Neuron (in vitro differentiated cells): Measurements from ENCODE around the gene FOLR2.

ENCODE experiments used
- H2AFZ ChIP-seq: one replicate; pipeline ENCODE4 v1.6.1; 2013; ENCODE audit warnings: low read depth, mild to moderate bottlenecking, inconsistent platforms, low read length, moderate library complexity
- H3K27me3 ChIP-seq: one replicate; pipeline ENCODE4 v1.6.1; 2013; ENCODE audit warnings: low read length; ENCODE audit not compliant: insufficient read depth
- H3K36me3 ChIP-seq: one replicate; pipeline ENCODE4 v1.6.1; 2013; ENCODE audit warnings: low read length; ENCODE audit not compliant: insufficient read depth
- H3K4me1 ChIP-seq: one replicate; pipeline ENCODE4 v1.6.1; 2013; ENCODE audit warnings: low read length; ENCODE audit not compliant: insufficient read depth
- H3K4me3 ChIP-seq: 2 replicates; pipeline ENCODE4 v1.5.1; 2013; ENCODE audit warnings: mild to moderate bottlenecking, low read length, moderate library complexity
- H3K9me3 ChIP-seq: one replicate; pipeline ENCODE4 v1.6.1; 2013; ENCODE audit warnings: low read length

The FOLR2 gene

GRCh38 chr11:72236083-72236697 lies 19.6 kb downstream of the FOLR2 start:
- Histone ChIP-seq H3K9me3 (peaks cover 7% of the 10 kb centered on the region), H2AFZ (no peak overlapping the region), H3K36me3 (peaks cover 66% of the 10 kb centered on the region), H3K4me1 (no peaks in the 10 kb centered on the region), H3K27me3 (peaks cover 28% of the 10 kb centered on the region), H3K4me3 (no peak overlapping the region)

GRCh38 chr11:72236774-72237111 lies 20.1 kb downstream of the FOLR2 start:
- Histone ChIP-seq H3K4me3 (no peak overlapping the region), H3K9me3 (peaks cover 7% of the 10 kb centered on the region), H2AFZ (no peak overlapping the region), H3K27me3 (peaks cover 32% of the 10 kb centered on the region), H3K4me1 (no peaks in the 10 kb centered on the region), H3K36me3 (peaks cover 61% of the 10 kb centered on the region)

GRCh38 chr11:72237112-72237931 lies 20.7 kb downstream of the FOLR2 start:
- H3K27me3 ChIP-seq = peaks cover 38% of the 10 kb centered on the region
- H3K4me3 ChIP-seq = no peak overlapping the region
- H3K36me3 ChIP-seq = peaks cover 55% of the 10 kb centered on the region
- no peak overlapping the region for H2AFZ ChIP-seq
- peaks cover 11% of the 10 kb centered on the region for H3K9me3 ChIP-seq
- no peaks in the 10 kb centered on the region for H3K4me1 ChIP-seq

- Histone ChIP-seq H3K9me3 (peaks cover 14% of the 10 kb centered on the region), H3K4me3 (no peak overlapping the region), H2AFZ (no peak overlapping the region), H3K36me3 (peaks cover 48% of the 10 kb centered on the region), H3K4me1 (no peaks in the 10 kb centered on the region), H3K27me3 (peaks cover 44% of the 10 kb centered on the region)
Measured at GRCh38 chr11:72238040-72238450, 21.5 kb downstream of the FOLR2 start.

- no peaks in the 10 kb centered on the region for H3K4me1 ChIP-seq
- peaks cover 41% of the 10 kb centered on the region for H3K36me3 ChIP-seq
- no peak overlapping the region for H3K4me3 ChIP-seq
- peaks cover 15% of the 10 kb centered on the region for H3K9me3 ChIP-seq
- peaks cover 50% of the 10 kb centered on the region for H3K27me3 ChIP-seq
- no peak overlapping the region for H2AFZ ChIP-seq
Measured at GRCh38 chr11:72238492-72239312, 22.1 kb downstream of the FOLR2 start.

GRCh38 chr11:72239313-72239848 lies 22.8 kb downstream of the FOLR2 start:
- peaks cover 2% of the 10 kb centered on the region for H3K4me1 ChIP-seq
- H3K9me3 ChIP-seq = peaks cover 15% of the 10 kb centered on the region
- no peak overlapping the region for H3K4me3 ChIP-seq
- H3K27me3 ChIP-seq = peaks cover 53% of the 10 kb centered on the region
- no peak overlapping the region for H2AFZ ChIP-seq
- H3K36me3 ChIP-seq = peaks cover 36% of the 10 kb centered on the region

GRCh38 chr11:72239849-72240460 lies 23.4 kb downstream of the FOLR2 start:
- Histone ChIP-seq H2AFZ (no peak overlapping the region), H3K27me3 (peaks cover 59% of the 10 kb centered on the region), H3K4me3 (no peak overlapping the region), H3K36me3 (peaks cover 31% of the 10 kb centered on the region), H3K9me3 (peaks cover 15% of the 10 kb centered on the region), H3K4me1 (peaks cover 8% of the 10 kb centered on the region)

GRCh38 chr11:72240461-72241290 lies 24.1 kb downstream of the FOLR2 start:
- Histone ChIP-seq H2AFZ (no peak overlapping the region), H3K36me3 (peaks cover 23% of the 10 kb centered on the region), H3K9me3 (peaks cover 15% of the 10 kb centered on the region), H3K27me3 (peaks cover 66% of the 10 kb centered on the region), H3K4me3 (no peak overlapping the region), H3K4me1 (peaks cover 12% of the 10 kb centered on the region)

GRCh38 chr11:72241291-72241781 lies 24.7 kb downstream of the FOLR2 start:
- Histone ChIP-seq H3K27me3 (peaks cover 73% of the 10 kb centered on the region), H3K4me3 (no peak overlapping the region), H2AFZ (no peak overlapping the region), H3K4me1 (peaks cover 12% of the 10 kb centered on the region), H3K9me3 (peaks cover 15% of the 10 kb centered on the region), H3K36me3 (peaks cover 18% of the 10 kb centered on the region)

- H3K27me3 ChIP-seq = peaks cover 81% of the 10 kb centered on the region
- peaks cover 12% of the 10 kb centered on the region for H3K4me1 ChIP-seq
- H3K36me3 ChIP-seq = peaks cover 11% of the 10 kb centered on the region
- peaks cover 15% of the 10 kb centered on the region for H3K9me3 ChIP-seq
- H3K4me3 ChIP-seq = no peak overlapping the region
- H2AFZ ChIP-seq = no peak overlapping the region
Measured at GRCh38 chr11:72242141-72242540, 25.5 kb downstream of the FOLR2 start.

- H2AFZ ChIP-seq = no peak overlapping the region
- peaks cover 1% of the 10 kb centered on the region for H3K36me3 ChIP-seq
- peaks cover 12% of the 10 kb centered on the region for H3K4me1 ChIP-seq
- peaks cover 15% of the 10 kb centered on the region for H3K9me3 ChIP-seq
- H3K27me3 ChIP-seq = peaks cover 87% of the 10 kb centered on the region
- no peak overlapping the region for H3K4me3 ChIP-seq
Measured at GRCh38 chr11:72243173-72244059, 26.8 kb downstream of the FOLR2 start.
